Natural killer cell (primary cell): Measurements from ENCODE around the gene SNX19. TPM values are rescaled to one million over a fixed set of nuclear protein-coding genes. Genes with fewer than 3 reads are reported as not detected.

Source experiments
- ATAC-seq, 3 donors: fragments of 150-1000 bp in 2 of 3; fragments of 200-7000 bp in 1 of 3; cut with Tn5 transposase; 1 replicate in 1 of 3; 2 replicates in 2 of 3; pipeline ENCODE4 v1.10.0; 2021; ENCODE audit warnings: mild to moderate bottlenecking in 2 of 3, moderate library complexity in 2 of 3
- DNase-seq, 2 donors: peaks; one replicate each; pipeline versions ENCODE4 v3.0.0 to v3.0.0-alpha.2; 2013 to 2021; ENCODE audit warnings: mixed read lengths in 1 of 2
- H3K27ac ChIP-seq: one replicate; pipeline ENCODE4 v1.5.1; 2013; ENCODE audit warnings: mild to moderate bottlenecking, low read length
- H3K27me3 ChIP-seq: one replicate; pipeline ENCODE4 v1.6.1; 2013; ENCODE audit warnings: low read length; ENCODE audit not compliant: control insufficient read depth, insufficient read depth
- H3K36me3 ChIP-seq: one replicate; pipeline ENCODE4 v1.6.1; 2013; ENCODE audit warnings: low read length; ENCODE audit not compliant: control insufficient read depth, insufficient read depth
- H3K4me1 ChIP-seq: one replicate; pipeline ENCODE4 v1.6.1; 2013; ENCODE audit warnings: low read length; ENCODE audit not compliant: control insufficient read depth, insufficient read depth
- H3K4me3 ChIP-seq: one replicate; pipeline ENCODE4 v1.5.1; 2013; ENCODE audit warnings: low read length
- H3K9me3 ChIP-seq: one replicate; pipeline ENCODE4 v1.6.1; 2013; ENCODE audit warnings: low read length; ENCODE audit not compliant: control insufficient read depth, insufficient read depth
- H3K27ac Mint-ChIP-seq, 2 donors: one replicate each; pipeline ENCODE4 v1.8.0; 2022; ENCODE audit warnings: mild to moderate bottlenecking in 2 of 2, mixed read lengths in 2 of 2, moderate library complexity in 1 of 2
- H3K27me3 Mint-ChIP-seq, 2 donors: one replicate each; pipeline ENCODE4 v1.8.0; 2022; ENCODE audit warnings: low read depth in 2 of 2, mixed read lengths in 2 of 2
- H3K36me3 Mint-ChIP-seq: one replicate; pipeline ENCODE4 v1.8.0; 2022; ENCODE audit warnings: mixed read lengths
- H3K4me1 Mint-ChIP-seq, 2 donors: one replicate each; pipeline ENCODE4 v1.8.0; 2022; ENCODE audit warnings: mixed read lengths in 2 of 2
- H3K4me3 Mint-ChIP-seq: one replicate; pipeline ENCODE4 v1.8.0; 2022; ENCODE audit warnings: mild to moderate bottlenecking, moderate library complexity, mixed read lengths
- H3K9me3 Mint-ChIP-seq, 2 donors: one replicate each; pipeline ENCODE4 v1.8.0; 2022; ENCODE audit warnings: mixed read lengths in 2 of 2
- CTCF ChIP-seq: fragments of 200-600 bp; IDR thresholded peaks from one replicate; pipeline ENCODE4 v1.8.0; 2022; ENCODE audit warnings: antibody characterized with exemption
- WGBS: methylation state at CpG from one replicate; pipeline ENCODE4 v1.1.7; 2013; ENCODE audit warnings: missing lambda C conversion rate; ENCODE audit not compliant: insufficient coverage; 5-methylcytosine and 5-hydroxymethylcytosine counted together
- intact Hi-C: fragments of 100-400 bp; cut with micrococcal nuclease; formaldehyde crosslinking; loops from one replicate; pipeline ENCODE4 v1.14.2; 2022
- total RNA-seq, 4 donors: library from RNA; stranded (reverse); fragments of 120-200 nt in 1 of 4; gene quantifications; one replicate each; pipeline versions ENCODE4 v1.2.3 to v1.2.4, GENCODE V29; 2013 to 2022

SNX19 gene
- total RNA-seq, 3 donors from 2014 or later (not counting 1 experiment from before 2014, with no cell fraction given): 65.4 to 76.6 (median 72.0) TPM

- no peak for ATAC-seq
- Histone ChIP-seq H3K4me3 (no peak overlapping the region), H3K27me3 (no peaks in the 10 kb centered on the region), H3K9me3 (peaks cover 4% of the 10 kb centered on the region), H3K36me3 (no peaks in the 10 kb centered on the region), H3K4me1 (no peaks in the 10 kb centered on the region), H3K27ac (no peak overlapping the region)
- intact Hi-C loops: no loop called here
- Mint-ChIP-seq H3K27me3 (peaks cover 30 to 59% of the 10 kb centered on the region in 2 donors), H3K27ac (no peak overlapping the region), H3K4me1 (no peaks in the 10 kb centered on the region), H3K4me3 (no peak overlapping the region), H3K36me3 (peaks cover 25% of the 10 kb centered on the region), H3K9me3 (peaks cover 3 to 7% of the 10 kb centered on the region in 2 donors)
- WGBS: no CpG with 5 or more reads among the region's 3 CpGs
- no peak for TF ChIP-seq CTCF
- no peak for DNase-seq
These were observed 75.6 kb downstream of the SNX19 start for GRCh38 chr11:130840679-130841078.

GRCh38 chr11:130839981-130840666 is 76.2 kb downstream of the SNX19 start:
- H3K27ac Mint-ChIP-seq: no peak overlapping the region
- 76% methylated on average over 3 of the region's 3 CpGs for WGBS
- no peaks in the 10 kb centered on the region for H3K4me1 ChIP-seq
- intact Hi-C loops: no loop called here
- H3K27me3 Mint-ChIP-seq: peaks cover 30 to 55% of the 10 kb centered on the region in 2 donors
- TF ChIP-seq CTCF: no peak
- peaks cover 4% of the 10 kb centered on the region for H3K9me3 ChIP-seq
- H3K36me3 Mint-ChIP-seq: peaks cover 25% of the 10 kb centered on the region
- H3K4me3 ChIP-seq: no peak overlapping the region
- ATAC-seq: no peak
- H3K27me3 ChIP-seq: no peaks in the 10 kb centered on the region
- H3K9me3 Mint-ChIP-seq: peaks cover 3 to 7% of the 10 kb centered on the region in 2 donors
- no peak for DNase-seq
- H3K36me3 ChIP-seq: no peaks in the 10 kb centered on the region
- H3K27ac ChIP-seq: no peak overlapping the region
- H3K4me3 Mint-ChIP-seq: no peak overlapping the region
- no peaks in the 10 kb centered on the region for H3K4me1 Mint-ChIP-seq

GRCh38 chr11:130837194-130837593 is 79.1 kb downstream of the SNX19 start:
- no peaks in the 10 kb centered on the region for H3K27me3 ChIP-seq
- H3K9me3 Mint-ChIP-seq: peaks cover 3 to 7% of the 10 kb centered on the region in 2 donors
- H3K4me1 ChIP-seq: no peaks in the 10 kb centered on the region
- TF ChIP-seq CTCF: no peak
- intact Hi-C loops: no loop called here
- H3K27ac ChIP-seq: no peak overlapping the region
- no peak overlapping the region for H3K4me3 Mint-ChIP-seq
- H3K36me3 ChIP-seq: no peaks in the 10 kb centered on the region
- H3K4me3 ChIP-seq: no peak overlapping the region
- DNase-seq (no peak), ATAC-seq (no peak)
- peaks cover 25% of the 10 kb centered on the region for H3K36me3 Mint-ChIP-seq
- no peak overlapping the region for H3K27ac Mint-ChIP-seq
- H3K4me1 Mint-ChIP-seq: no peaks in the 10 kb centered on the region
- peaks cover 37 to 50% of the 10 kb centered on the region in 2 donors for H3K27me3 Mint-ChIP-seq
- H3K9me3 ChIP-seq: peaks cover 4% of the 10 kb centered on the region

- DNase-seq (no peak), ATAC-seq (no peak)
- Histone ChIP-seq H3K27me3 (no peaks in the 10 kb centered on the region), H3K36me3 (no peaks in the 10 kb centered on the region), H3K4me1 (no peaks in the 10 kb centered on the region), H3K9me3 (peaks cover 4% of the 10 kb centered on the region), H3K27ac (no peak overlapping the region), H3K4me3 (no peak overlapping the region)
- Mint-ChIP-seq H3K9me3 (peaks cover 3 to 7% of the 10 kb centered on the region in 2 donors), H3K27ac (no peak overlapping the region), H3K4me1 (no peaks in the 10 kb centered on the region), H3K27me3 (peaks cover 28 to 42% of the 10 kb centered on the region in 2 donors), H3K36me3 (peaks cover 25% of the 10 kb centered on the region), H3K4me3 (no peak overlapping the region)
- intact Hi-C loops: no loop called here
- no peak for TF ChIP-seq CTCF
These were observed 81.4 kb downstream of the SNX19 start for GRCh38 chr11:130834886-130835285.
